HEK293 (cell line): ENCODE measurements around the gene ANKRD11.

Source experiments
- CTCF ChIP-seq: fragments of 450-650 bp; formaldehyde crosslinking; IDR thresholded peaks from 2 replicates; pipeline ENCODE4 v1.5.1; 2016; ENCODE audit warnings: missing biosample characterization, missing genetic modification characterization
- KLF16 ChIP-seq: fragments of 450-650 bp; formaldehyde crosslinking; IDR thresholded peaks from 2 replicates; pipeline ENCODE4 v1.5.1; 2017; ENCODE audit warnings: missing biosample characterization, missing genetic modification characterization
- RBAK ChIP-seq: fragments of 450-650 bp; formaldehyde crosslinking; IDR thresholded peaks from 2 replicates; pipeline ENCODE4 v1.5.1; 2016; ENCODE audit warnings: missing biosample characterization, missing genetic modification characterization
- ZFP3 ChIP-seq: fragments of 450-650 bp; formaldehyde crosslinking; IDR thresholded peaks from 2 replicates; pipeline ENCODE4 v1.5.1; 2016; ENCODE audit warnings: low read depth, missing biosample characterization, missing genetic modification characterization
- ZFP41 ChIP-seq: fragments of 450-650 bp; formaldehyde crosslinking; IDR thresholded peaks from 2 replicates; pipeline ENCODE4 v1.5.1; 2016; ENCODE audit warnings: missing biosample characterization, missing genetic modification characterization, borderline replicate concordance
- ZNF10 ChIP-seq: fragments of 450-650 bp; formaldehyde crosslinking; IDR thresholded peaks from 2 replicates; pipeline ENCODE4 v1.5.1; 2017; ENCODE audit warnings: missing biosample characterization, missing genetic modification characterization
- ZNF274 ChIP-seq, 2 experiments: fragments of 200-500 bp in 1 of 2; fragments of 450-650 bp in 1 of 2; sonication (Bioruptor generic) in 1 of 2; formaldehyde crosslinking in 1 of 2; IDR thresholded peaks; 2 replicates each; pipeline versions ENCODE4 v1.5.1 to v1.6.1; 2014 to 2016; ENCODE audit warnings: borderline replicate concordance in 1 of 2, inconsistent platforms in 1 of 2, low read length in 1 of 2, missing biosample characterization in 1 of 2, missing genetic modification characterization in 1 of 2
- ZNF280D ChIP-seq: fragments of 450-650 bp; formaldehyde crosslinking; IDR thresholded peaks from 2 replicates; pipeline ENCODE4 v1.5.1; 2016; ENCODE audit warnings: missing biosample characterization, missing genetic modification characterization
- ZNF433 ChIP-seq: fragments of 450-650 bp; formaldehyde crosslinking; IDR thresholded peaks from 2 replicates; pipeline ENCODE4 v1.5.1; 2016; ENCODE audit warnings: missing biosample characterization, missing genetic modification characterization, low read depth
- ZNF561 ChIP-seq: fragments of 450-650 bp; IDR thresholded peaks from 2 replicates; pipeline ENCODE4 v1.5.1; 2018; ENCODE audit warnings: missing biosample characterization, missing genetic modification characterization, borderline replicate concordance
- ZSCAN4 ChIP-seq: fragments of 450-650 bp; formaldehyde crosslinking; IDR thresholded peaks from 2 replicates; pipeline ENCODE4 v1.5.1; 2017; ENCODE audit warnings: missing biosample characterization, missing genetic modification characterization

DNA sequence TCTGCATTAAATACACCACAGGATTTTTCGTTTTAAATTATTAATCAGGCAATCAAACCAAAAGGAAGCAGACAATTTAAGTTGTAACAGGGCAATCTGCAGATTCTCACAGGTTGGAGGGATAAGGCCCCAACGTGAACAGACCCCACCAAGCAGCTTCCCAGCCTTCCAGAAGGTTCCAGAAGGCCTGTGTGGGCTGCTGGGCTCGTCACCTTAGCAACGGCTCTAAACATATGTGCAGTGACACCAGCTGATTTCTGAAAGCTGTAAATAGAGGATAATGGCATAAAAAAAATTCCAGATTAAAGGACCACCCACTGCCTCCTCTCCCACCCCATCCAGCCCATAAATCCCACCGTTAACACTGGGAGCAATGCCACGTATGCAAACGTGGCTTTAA, 149.1 kb downstream of the ANKRD11 start:
- TF ChIP-seq ZFP3 = no peak
- no peak for TF ChIP-seq CTCF (tag by site-specific recombination)
- no peak for TF ChIP-seq ZNF274 (IDR thresholded peaks at IDR 0.05; ENCODE audit: low read length)
- TF ChIP-seq ZNF274 (tag by site-specific recombination; IDR thresholded peaks at IDR 0.05; ENCODE audit: borderline replicate concordance) = no peak
- TF ChIP-seq ZFP41 (tag by site-specific recombination) = no peak
- no peak for TF ChIP-seq ZNF433 (tag by site-specific recombination)
- TF ChIP-seq KLF16 (tag by site-specific recombination) = no peak
- no peak for TF ChIP-seq ZSCAN4 (tag by site-specific recombination)
- no peak for TF ChIP-seq ZNF280D (tag by site-specific recombination)
- TF ChIP-seq ZNF561 (tag by site-specific recombination) = no peak
- TF ChIP-seq RBAK (tag by site-specific recombination) = no peak
- no peak for TF ChIP-seq ZNF10 (tag by site-specific recombination)
